HEK293 (cell line): ENCODE measurements around the gene TNIK.

Experiments
- CTCF ChIA-PET: fragments of 350-600 bp; formaldehyde crosslinking; extraction: SDS; loops from one replicate; lab custom pipeline; 2021; ENCODE audit warnings: antibody characterized with exemption; lab: Yijun Ruan, JAX
- POLR2A ChIA-PET: fragments of 300-600 bp; formaldehyde crosslinking; extraction: SDS; loops from one replicate; lab custom pipeline; 2020; ENCODE audit warnings: antibody characterized with exemption, inconsistent platforms; lab: Yijun Ruan, JAX
- H3K27ac ChIP-seq: fragments of 200-500 bp; sonication (Bioruptor generic); 2 replicates; pipeline ENCODE4 v1.5.1; 2014; ENCODE audit warnings: low read depth, low read length, control low read depth, inconsistent platforms; ENCODE audit errors: extremely low read depth
- H3K36me3 ChIP-seq, 2 experiments: fragments of 200-500 bp in 1 of 2; sonication (Bioruptor generic) in 1 of 2; 1 replicate in 1 of 2; 2 replicates in 1 of 2; pipeline ENCODE4 v1.5.1; 2014 to 2017; ENCODE audit warnings: inconsistent platforms in 2 of 2, low read length in 2 of 2; ENCODE audit not compliant: control insufficient read depth in 2 of 2, insufficient read depth in 1 of 2
- H3K4me1 ChIP-seq: fragments of 200-500 bp; sonication (Bioruptor generic); 2 replicates; pipeline ENCODE4 v1.5.1; 2014; ENCODE audit warnings: mild to moderate bottlenecking, low read length, inconsistent platforms; ENCODE audit not compliant: control insufficient read depth, insufficient read depth
- H3K4me3 ChIP-seq: 2 replicates; pipeline ENCODE4 v1.5.1; 2011; ENCODE audit warnings: low read depth, mild to moderate bottlenecking, control low read depth, low read length, moderate library complexity
- H3K9me3 ChIP-seq: fragments of 200-500 bp; sonication (Bioruptor generic); 2 replicates; pipeline ENCODE4 v1.5.1; 2014; ENCODE audit warnings: low read depth, low read length, inconsistent platforms; ENCODE audit not compliant: control insufficient read depth, insufficient read depth
- CTCF ChIP-seq: fragments of 450-650 bp; formaldehyde crosslinking; IDR thresholded peaks from 2 replicates; pipeline ENCODE4 v1.5.1; 2016; ENCODE audit warnings: missing biosample characterization, missing genetic modification characterization
- GLI2 ChIP-seq: fragments of 450-650 bp; formaldehyde crosslinking; IDR thresholded peaks from 2 replicates; pipeline ENCODE4; 2017; ENCODE audit warnings: missing biosample characterization, missing genetic modification characterization, low read depth, borderline replicate concordance
- GLIS2 ChIP-seq: fragments of 450-650 bp; formaldehyde crosslinking; IDR thresholded peaks from 2 replicates; pipeline ENCODE4 v1.5.1; 2016; ENCODE audit warnings: missing biosample characterization, missing genetic modification characterization
- HOXD13 ChIP-seq: sonication (generic); formaldehyde crosslinking; IDR thresholded peaks from 2 replicates; pipeline ENCODE4 v1.8.0; 2022; ENCODE audit warnings: missing genetic modification reagents, borderline replicate concordance
- KLF1 ChIP-seq: fragments of 450-650 bp; formaldehyde crosslinking; IDR thresholded peaks from 2 replicates; pipeline ENCODE4 v1.5.1; 2016; ENCODE audit warnings: missing biosample characterization, missing genetic modification characterization
- TRIM28 ChIP-seq: IDR thresholded peaks from 2 replicates; pipeline ENCODE4 v1.6.1; 2011; ENCODE audit warnings: low read length, control low read depth, borderline replicate concordance
- TSHZ1 ChIP-seq: fragments of 450-650 bp; formaldehyde crosslinking; IDR thresholded peaks from 2 replicates; pipeline ENCODE4 v1.5.1; 2016; ENCODE audit warnings: missing biosample characterization, missing genetic modification characterization, borderline replicate concordance
- YY1 ChIP-seq: fragments of 450-650 bp; formaldehyde crosslinking; IDR thresholded peaks from 2 replicates; pipeline ENCODE4 v1.5.1; 2018; ENCODE audit warnings: missing biosample characterization, missing genetic modification characterization
- ZBTB21 ChIP-seq: fragments of 450-650 bp; formaldehyde crosslinking; IDR thresholded peaks from 2 replicates; pipeline ENCODE4 v1.5.1; 2017; ENCODE audit warnings: missing biosample characterization, missing genetic modification characterization
- ZFHX2 ChIP-seq: fragments of 450-650 bp; formaldehyde crosslinking; conservative IDR thresholded peaks from 2 replicates; pipeline ENCODE4 v1.5.1; 2016; ENCODE audit warnings: missing biosample characterization, missing genetic modification characterization
- ZNF10 ChIP-seq: fragments of 450-650 bp; formaldehyde crosslinking; IDR thresholded peaks from 2 replicates; pipeline ENCODE4 v1.5.1; 2017; ENCODE audit warnings: missing biosample characterization, missing genetic modification characterization
- ZNF140 ChIP-seq: fragments of 450-650 bp; formaldehyde crosslinking; IDR thresholded peaks from 2 replicates; pipeline ENCODE4 v1.5.1; 2016; ENCODE audit warnings: missing biosample characterization, missing genetic modification characterization
- ZNF148 ChIP-seq: fragments of 450-650 bp; formaldehyde crosslinking; IDR thresholded peaks from 2 replicates; pipeline ENCODE4 v1.5.0; 2017; ENCODE audit warnings: missing biosample characterization, missing genetic modification characterization, borderline replicate concordance
- ZNF221 ChIP-seq: fragments of 450-650 bp; formaldehyde crosslinking; IDR thresholded peaks from 2 replicates; pipeline ENCODE4 v1.5.1; 2017; ENCODE audit warnings: missing biosample characterization, missing genetic modification characterization, borderline replicate concordance
- ZNF473 ChIP-seq: fragments of 450-650 bp; formaldehyde crosslinking; IDR thresholded peaks from 2 replicates; pipeline ENCODE4 v1.5.1; 2017; ENCODE audit warnings: missing biosample characterization, missing genetic modification characterization
- ZNF645 ChIP-seq: fragments of 450-650 bp; formaldehyde crosslinking; IDR thresholded peaks from 2 replicates; pipeline ENCODE4; 2016; ENCODE audit warnings: missing biosample characterization, missing genetic modification characterization
- ZNF692 ChIP-seq: fragments of 450-650 bp; formaldehyde crosslinking; IDR thresholded peaks from 2 replicates; pipeline ENCODE4 v1.5.1; 2016; ENCODE audit warnings: missing biosample characterization, missing genetic modification characterization
- ZSCAN30 ChIP-seq: fragments of 450-650 bp; IDR thresholded peaks from 2 replicates; pipeline ENCODE4 v1.5.1; 2018; ENCODE audit warnings: missing biosample characterization, mild to moderate bottlenecking, missing genetic modification characterization, moderate library complexity
- ZXDB ChIP-seq: fragments of 450-650 bp; formaldehyde crosslinking; IDR thresholded peaks from 2 replicates; pipeline ENCODE4 v1.5.1; 2016; ENCODE audit warnings: missing biosample characterization, missing genetic modification characterization

TNIK gene

GRCh38 chr3:171159024-171159821 lies 301.0 kb downstream of the TNIK start (continued):
- TF ChIP-seq CTCF (tag by site-specific recombination) (no peak), ZFHX2 (tag by site-specific recombination) (no peak), ZNF473 (no peak), TRIM28 (no peak), ZNF10 (tag by site-specific recombination) (no peak), YY1 (tag by site-specific recombination) (no peak), ZBTB21 (tag by site-specific recombination) (no peak), GLIS2 (no peak), TSHZ1 (tag by site-specific recombination) (no peak), ZNF645 (tag by site-specific recombination) (no peak), ZNF148 (tag by site-specific recombination) (no peak), HOXD13 (CRISPR knock-in tag) (no peak), KLF1 (tag by site-specific recombination) (no peak)

GRCh38 chr3:171157980-171158379 lies 302.2 kb downstream of the TNIK start:
- Histone ChIP-seq H3K4me3 (no peak overlapping the region), H3K36me3 (peaks cover 0 to 41% of the 10 kb centered on the region in 2 experiments; a peak in 1 of 3 replicates)
- no peak for TF ChIP-seq ZNF221 (tag by site-specific recombination)
- TF ChIP-seq ZNF692 (tag by site-specific recombination): no peak
- no peak for TF ChIP-seq ZSCAN30 (tag by site-specific recombination)
- TF ChIP-seq GLI2 (tag by site-specific recombination): no peak
- TF ChIP-seq ZNF140: no peak
- no peak for TF ChIP-seq ZXDB (tag by site-specific recombination)
- TF ChIP-seq, all 188 proteins: peak for 0
- Histone ChIP-seq H3K4me1 (no peaks in the 10 kb centered on the region), H3K27ac (no peak overlapping the region), H3K9me3 (no peaks in the 10 kb centered on the region)
- ChIA-PET CTCF (interaction anchor here (0.6 kb wide), 1 partner anchor 197 kb away, joined by 3 read pairs; no protein-coding TSS in a partner anchor), POLR2A (no interaction called here)
